ENCODE measurements around the gene TMC7.

Gene TMC7

DNA sequence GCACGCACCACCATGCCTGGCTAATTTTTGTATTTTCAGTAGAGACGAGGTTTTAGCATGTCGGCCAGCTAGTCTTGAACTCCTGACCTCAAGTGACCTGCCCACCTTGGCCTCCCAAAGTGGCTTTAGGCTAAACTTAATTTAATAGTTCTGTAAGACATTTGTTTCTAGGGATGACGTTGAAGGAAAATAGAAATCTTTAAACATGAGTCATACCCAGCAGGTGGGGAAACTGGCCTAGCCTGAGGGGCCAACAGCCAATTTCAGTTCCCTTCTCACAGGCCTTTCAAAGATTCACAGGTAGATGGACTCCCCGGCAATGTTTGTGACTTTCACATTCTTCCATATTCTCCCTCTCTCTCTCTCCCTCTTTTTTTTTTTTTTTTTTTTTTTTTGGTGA is 111.9 kb downstream of the TMC7 start:
- Histone ChIP-seq H3K4me3 (replicated peaks; ENCODE audit: insufficient read depth, low read length) (no peak overlapping the region), H3K27ac (replicated peaks) (no peak overlapping the region), H3K27me3 (ENCODE audit: insufficient read depth, poor library complexity, severe bottlenecking) (no peaks in the 10 kb centered on the region)
- no peak for DNase-seq (ENCODE audit: low read depth in 1 of 2, low spot score in 1 of 2)
- TF ChIP-seq SPI1 (IDR thresholded peaks at IDR 0.05; ENCODE audit: borderline replicate concordance, low read depth) (no peak), POLR2AphosphoS5 (IDR thresholded peaks at IDR 0.05; ENCODE audit: low read depth) (no peak), GABPA (IDR thresholded peaks at IDR 0.05; ENCODE audit: low read depth) (no peak)
- TF ChIP-seq, protein P1, sequence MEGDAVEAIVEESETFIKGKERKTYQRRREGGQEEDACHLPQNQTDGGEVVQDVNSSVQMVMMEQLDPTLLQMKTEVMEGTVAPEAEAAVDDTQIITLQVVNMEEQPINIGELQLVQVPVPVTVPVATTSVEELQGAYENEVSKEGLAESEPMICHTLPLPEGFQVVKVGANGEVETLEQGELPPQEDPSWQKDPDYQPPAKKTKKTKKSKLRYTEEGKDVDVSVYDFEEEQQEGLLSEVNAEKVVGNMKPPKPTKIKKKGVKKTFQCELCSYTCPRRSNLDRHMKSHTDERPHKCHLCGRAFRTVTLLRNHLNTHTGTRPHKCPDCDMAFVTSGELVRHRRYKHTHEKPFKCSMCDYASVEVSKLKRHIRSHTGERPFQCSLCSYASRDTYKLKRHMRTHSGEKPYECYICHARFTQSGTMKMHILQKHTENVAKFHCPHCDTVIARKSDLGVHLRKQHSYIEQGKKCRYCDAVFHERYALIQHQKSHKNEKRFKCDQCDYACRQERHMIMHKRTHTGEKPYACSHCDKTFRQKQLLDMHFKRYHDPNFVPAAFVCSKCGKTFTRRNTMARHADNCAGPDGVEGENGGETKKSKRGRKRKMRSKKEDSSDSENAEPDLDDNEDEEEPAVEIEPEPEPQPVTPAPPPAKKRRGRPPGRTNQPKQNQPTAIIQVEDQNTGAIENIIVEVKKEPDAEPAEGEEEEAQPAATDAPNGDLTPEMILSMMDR (IDR thresholded peaks at IDR 0.05; ENCODE audit: insufficient read depth, low read length) = no peak
- TF ChIP-seq, protein P2, sequence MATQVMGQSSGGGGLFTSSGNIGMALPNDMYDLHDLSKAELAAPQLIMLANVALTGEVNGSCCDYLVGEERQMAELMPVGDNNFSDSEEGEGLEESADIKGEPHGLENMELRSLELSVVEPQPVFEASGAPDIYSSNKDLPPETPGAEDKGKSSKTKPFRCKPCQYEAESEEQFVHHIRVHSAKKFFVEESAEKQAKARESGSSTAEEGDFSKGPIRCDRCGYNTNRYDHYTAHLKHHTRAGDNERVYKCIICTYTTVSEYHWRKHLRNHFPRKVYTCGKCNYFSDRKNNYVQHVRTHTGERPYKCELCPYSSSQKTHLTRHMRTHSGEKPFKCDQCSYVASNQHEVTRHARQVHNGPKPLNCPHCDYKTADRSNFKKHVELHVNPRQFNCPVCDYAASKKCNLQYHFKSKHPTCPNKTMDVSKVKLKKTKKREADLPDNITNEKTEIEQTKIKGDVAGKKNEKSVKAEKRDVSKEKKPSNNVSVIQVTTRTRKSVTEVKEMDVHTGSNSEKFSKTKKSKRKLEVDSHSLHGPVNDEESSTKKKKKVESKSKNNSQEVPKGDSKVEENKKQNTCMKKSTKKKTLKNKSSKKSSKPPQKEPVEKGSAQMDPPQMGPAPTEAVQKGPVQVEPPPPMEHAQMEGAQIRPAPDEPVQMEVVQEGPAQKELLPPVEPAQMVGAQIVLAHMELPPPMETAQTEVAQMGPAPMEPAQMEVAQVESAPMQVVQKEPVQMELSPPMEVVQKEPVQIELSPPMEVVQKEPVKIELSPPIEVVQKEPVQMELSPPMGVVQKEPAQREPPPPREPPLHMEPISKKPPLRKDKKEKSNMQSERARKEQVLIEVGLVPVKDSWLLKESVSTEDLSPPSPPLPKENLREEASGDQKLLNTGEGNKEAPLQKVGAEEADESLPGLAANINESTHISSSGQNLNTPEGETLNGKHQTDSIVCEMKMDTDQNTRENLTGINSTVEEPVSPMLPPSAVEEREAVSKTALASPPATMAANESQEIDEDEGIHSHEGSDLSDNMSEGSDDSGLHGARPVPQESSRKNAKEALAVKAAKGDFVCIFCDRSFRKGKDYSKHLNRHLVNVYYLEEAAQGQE (IDR thresholded peaks at IDR 0.05; ENCODE audit: insufficient replicate concordance, low read depth) = no peak

DNA sequence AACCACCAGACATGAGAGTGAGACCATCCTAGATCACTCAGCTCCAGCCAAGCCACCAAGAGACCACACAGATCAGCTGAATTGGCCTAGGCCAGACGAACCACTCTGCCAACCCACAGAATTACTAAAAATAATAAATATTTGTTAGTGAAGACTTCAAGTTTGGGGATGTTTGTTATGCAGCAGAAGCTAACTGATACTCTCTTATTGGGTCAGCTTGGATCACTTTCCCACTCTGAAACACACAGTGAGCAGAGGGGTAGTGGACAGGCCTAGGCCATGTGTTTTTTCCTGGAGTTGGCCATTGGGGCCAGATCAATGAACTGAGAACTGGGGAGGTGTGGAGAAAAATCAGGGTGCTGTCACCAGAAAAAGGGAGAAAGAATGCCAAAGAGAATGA is 114.4 kb downstream of the TMC7 start:
- Histone ChIP-seq H3K4me3 (replicated peaks; ENCODE audit: insufficient read depth, low read length) (no peak overlapping the region), H3K27me3 (ENCODE audit: insufficient read depth, poor library complexity, severe bottlenecking) (no peaks in the 10 kb centered on the region), H3K27ac (replicated peaks) (no peak overlapping the region)
- DNase-seq (ENCODE audit: low read depth in 1 of 2, low spot score in 1 of 2) = no peak
- TF ChIP-seq, protein P1 (IDR thresholded peaks at IDR 0.05; ENCODE audit: insufficient read depth, low read length) = no peak
- no peak for TF ChIP-seq GABPA (IDR thresholded peaks at IDR 0.05; ENCODE audit: low read depth)
- no peak for TF ChIP-seq POLR2AphosphoS5 (IDR thresholded peaks at IDR 0.05; ENCODE audit: low read depth)
- TF ChIP-seq SPI1 (IDR thresholded peaks at IDR 0.05; ENCODE audit: borderline replicate concordance, low read depth) = no peak
- TF ChIP-seq, protein P2 (IDR thresholded peaks at IDR 0.05; ENCODE audit: insufficient replicate concordance, low read depth) = no peak

DNA sequence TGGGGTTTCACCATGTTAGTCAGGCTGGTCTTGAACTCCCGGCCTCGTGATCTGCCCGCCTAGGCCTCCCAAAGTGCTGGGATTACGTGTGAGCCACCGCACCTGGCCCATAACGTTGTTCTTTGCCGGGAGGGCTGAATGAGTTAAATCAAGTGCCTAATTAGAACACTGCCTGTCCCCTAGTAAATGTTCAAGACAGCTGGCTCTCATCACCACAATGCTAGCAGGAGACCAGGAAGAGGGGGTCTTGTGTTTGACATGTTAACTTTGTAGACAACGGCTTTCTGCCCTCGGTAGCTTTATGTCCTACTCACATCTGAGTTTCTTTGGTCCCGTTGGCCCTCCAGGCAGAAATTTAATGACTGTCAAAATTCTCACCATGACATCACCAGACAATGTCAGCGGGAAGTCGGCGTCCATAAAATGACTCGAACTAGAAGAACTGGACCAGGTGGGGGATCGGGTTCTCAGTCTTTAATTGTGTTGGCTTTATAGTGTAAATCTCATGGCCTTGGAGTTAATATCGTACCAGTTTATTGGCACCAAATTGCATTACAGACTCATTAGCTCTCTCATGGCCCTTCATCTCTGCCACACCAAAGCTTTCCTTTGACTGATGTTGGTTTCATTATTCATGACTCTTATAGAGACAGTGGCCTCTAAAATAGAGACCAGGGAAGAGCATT is 118.6 kb downstream of the TMC7 start:
- Histone ChIP-seq H3K27me3 (ENCODE audit: insufficient read depth, poor library complexity, severe bottlenecking) (no peaks in the 10 kb centered on the region), H3K27ac (replicated peaks) (no peak overlapping the region), H3K4me3 (replicated peaks; ENCODE audit: insufficient read depth, low read length) (no peak overlapping the region)
- TF ChIP-seq, protein P2 (IDR thresholded peaks at IDR 0.05; ENCODE audit: insufficient replicate concordance, low read depth) = no peak
- DNase-seq (ENCODE audit: low read depth in 1 of 2, low spot score in 1 of 2) = no peak
